GM12872 (cell line): Measurements from ENCODE around the gene BRD3OS.

Source experiments
- CTCF ChIP-seq: IDR thresholded peaks from 3 replicates; pipeline ENCODE4 v1.5.1; 2011; ENCODE audit warnings: low read depth, mild to moderate bottlenecking, low read length, moderate library complexity; ENCODE audit not compliant: insufficient read depth

BRD3OS gene

GRCh38 chr9:134044944-134045343 is 19.7 kb downstream of the BRD3OS start:
- no peak for TF ChIP-seq CTCF

GRCh38 chr9:134045841-134046544 is 20.7 kb downstream of the BRD3OS start:
- no peak for TF ChIP-seq CTCF

- no peak for TF ChIP-seq CTCF
These were observed 21.8 kb downstream of the BRD3OS start for GRCh38 chr9:134046894-134047681.

- TF ChIP-seq CTCF, result no peak
These were observed 22.7 kb downstream of the BRD3OS start for GRCh38 chr9:134047868-134048581.

GRCh38 chr9:134048582-134048968 is 23.3 kb downstream of the BRD3OS start:
- no peak for TF ChIP-seq CTCF

- TF ChIP-seq CTCF, result no peak
These were observed 24.0 kb downstream of the BRD3OS start for GRCh38 chr9:134049236-134049635.
